ENCODE results near the gene TNFRSF9. TPM values are rescaled to one million over a fixed set of nuclear protein-coding genes. Genes with fewer than 3 reads are reported as not detected.

Gene TNFRSF9
- under 1 TPM in 2 of 4 donors, not detected in 2; 0.05 to 0.20 TPM for total RNA-seq

GRCh38 chr1:7940745-7941436 is at the start of gene TNFRSF9:
Gene TNFRSF9, minus strand, starts transcription at chr1:7940839. Its CDS starts 845 bp downstream, at chr1:7939994.
- no peaks in the 10 kb centered on the region for H3K9me3 ChIP-seq
- H3K27me3 ChIP-seq, result peaks cover 22 to 56% (median 40%) of the 10 kb centered on the region in 3 donors
- ATAC-seq (no peak), DNase-seq (no peak)
- intact Hi-C loops (cut with DNase I; ENCODE audit: low total_unique reads) (no loop called here), in situ Hi-C loops (cut with MboI; ENCODE audit: low sequenced_read_pairs in 4 of 4) (no loop called here)
- H3K4me3 ChIP-seq, result no peak within 1 kb of the TSS
- no peak within 1 kb of the TSS for H3K27ac ChIP-seq
- peaks cover 2 to 7% of the 10 kb centered on the region in 2 donors for H3K4me1 ChIP-seq
- no peaks in the 10 kb centered on the region for H3K36me3 ChIP-seq
- TF ChIP-seq CTCF (IDR thresholded peaks at IDR 0.05 in 4 of 5, conservative IDR thresholded peaks at IDR 0.05 in 1 of 5) (no peak), POLR2A (IDR thresholded peaks at IDR 0.05) (no peak)

GRCh38 chr1:7989762-7990428 is 49.3 kb upstream of the TNFRSF9 start:
- Histone ChIP-seq H3K9me3 (no peaks in the 10 kb centered on the region), H3K27ac (no peak overlapping the region), H3K4me3 (no peak overlapping the region), H3K27me3 (no peaks in the 10 kb centered on the region), H3K36me3 (peaks cover 0 to 10% of the 10 kb centered on the region in 2 donors), H3K4me1 (peaks cover 5 to 6% of the 10 kb centered on the region in 2 donors)
- TF ChIP-seq CTCF (IDR thresholded peaks at IDR 0.05 in 4 of 5, conservative IDR thresholded peaks at IDR 0.05 in 1 of 5), result no peak
- no peak for TF ChIP-seq POLR2A (IDR thresholded peaks at IDR 0.05)
- DNase-seq, result no peak
- in situ Hi-C loops (cut with MboI; ENCODE audit: low sequenced_read_pairs in 4 of 4), result loop anchor here in 2 of 4 donors (10.0 kb wide), 1 partner anchor 355 kb away; no protein-coding TSS in a partner anchor
- intact Hi-C loops (cut with DNase I; ENCODE audit: low total_unique reads), result no loop called here
- ATAC-seq, result no peak

GRCh38 chr1:7988576-7988975 is 47.9 kb upstream of the TNFRSF9 start:
- no peaks in the 10 kb centered on the region for H3K27me3 ChIP-seq
- in situ Hi-C loops (cut with MboI; ENCODE audit: low sequenced_read_pairs in 4 of 4), result loop anchor here in 2 of 4 donors (10.0 kb wide), 1 partner anchor 356 kb away; no protein-coding TSS in a partner anchor
- peaks cover 5 to 6% of the 10 kb centered on the region in 2 donors for H3K4me1 ChIP-seq
- DNase-seq (no peak), ATAC-seq (no peak)
- intact Hi-C loops (cut with DNase I; ENCODE audit: low total_unique reads), result no loop called here
- H3K4me3 ChIP-seq, result no peak overlapping the region
- H3K36me3 ChIP-seq, result peaks cover 0 to 21% of the 10 kb centered on the region in 2 donors
- TF ChIP-seq POLR2A (IDR thresholded peaks at IDR 0.05) (no peak), CTCF (IDR thresholded peaks at IDR 0.05 in 4 of 5, conservative IDR thresholded peaks at IDR 0.05 in 1 of 5) (no peak)
- H3K9me3 ChIP-seq, result no peaks in the 10 kb centered on the region
- H3K27ac ChIP-seq, result no peak overlapping the region

- intact Hi-C loops (cut with DNase I; ENCODE audit: low total_unique reads), result no loop called here
- H3K36me3 ChIP-seq, result peaks cover 0 to 21% of the 10 kb centered on the region in 2 donors
- TF ChIP-seq POLR2A (IDR thresholded peaks at IDR 0.05), result no peak
- no peak for TF ChIP-seq CTCF (IDR thresholded peaks at IDR 0.05 in 4 of 5, conservative IDR thresholded peaks at IDR 0.05 in 1 of 5)
Measured at GRCh38 chr1:7987528-7987927, 46.9 kb upstream of the TNFRSF9 start.

More at GRCh38 chr1:7987528-7987927, 46.9 kb upstream of the TNFRSF9 start:
- Histone ChIP-seq H3K9me3 (no peaks in the 10 kb centered on the region), H3K4me3 (no peak overlapping the region), H3K27ac (no peak overlapping the region), H3K27me3 (no peaks in the 10 kb centered on the region), H3K4me1 (peaks cover 15 to 16% of the 10 kb centered on the region in 2 donors)
- in situ Hi-C loops (cut with MboI; ENCODE audit: low sequenced_read_pairs in 4 of 4), result loop anchor here in 2 of 4 donors (10.0 kb wide), 1 partner anchor 357 kb away; no protein-coding TSS in a partner anchor
- DNase-seq, result no peak
- ATAC-seq, result no peak
